H1 (cell line): ENCODE data around the gene MKRN1. TPM values are rescaled to one million over a fixed set of nuclear protein-coding genes. Genes with fewer than 3 reads are reported as not detected.

Source experiments
- CTCF ChIA-PET: fragments of 300-600 bp; sonication (Branson Sonifier 250); formaldehyde crosslinking; loops from one replicate; lab custom pipeline; 2021; ENCODE audit not compliant: partially characterized antibody; lab: Charles Lee
- POLR2A ChIA-PET: fragments of 300-600 bp; sonication (Branson Sonifier 250); formaldehyde crosslinking; loops from one replicate; lab custom pipeline; 2021; ENCODE audit warnings: inconsistent platforms; ENCODE audit not compliant: partially characterized antibody; lab: Charles Lee
- DNase-seq, 2 experiments: peaks; one replicate each; pipeline versions ENCODE4 v3.0.0 to v3.0.0-alpha.2; 2010 to 2022; ENCODE audit warnings: low spot score in 2 of 2, low read depth in 1 of 2, mixed read lengths in 1 of 2
- FAIRE-seq: peaks from 2 replicates; lab custom pipeline; 2011; peaks lifted over from hg19 to GRCh38; lab: Jason Lieb, UNC
- H2AFZ ChIP-seq: 2 replicates; pipeline ENCODE4 v1.8.1; 2012; ENCODE audit warnings: low read length, inconsistent platforms
- H2AK5ac ChIP-seq: 2 replicates; pipeline ENCODE4 v1.6.1; 2013; ENCODE audit warnings: low read depth, low read length
- H2BK120ac ChIP-seq: replicated peaks from 2 replicates; pipeline ENCODE3; 2013; ENCODE audit warnings: low read depth, low read length, inconsistent platforms
- H2BK12ac ChIP-seq: 2 replicates; pipeline ENCODE4 v1.6.1; 2013; ENCODE audit warnings: low read depth, low read length
- H2BK15ac ChIP-seq: 2 replicates; pipeline ENCODE4 v1.6.1; 2013; ENCODE audit warnings: low read length
- H2BK20ac ChIP-seq: 2 replicates; pipeline ENCODE4 v1.6.1; 2013; ENCODE audit warnings: low read length
- H2BK5ac ChIP-seq: 2 replicates; pipeline ENCODE4 v1.6.1; 2013; ENCODE audit warnings: low read depth, low read length
- H3K14ac ChIP-seq: 2 replicates; pipeline ENCODE4 v1.6.1; 2013; ENCODE audit warnings: inconsistent platforms; ENCODE audit not compliant: insufficient read length
- H3K18ac ChIP-seq: 2 replicates; pipeline ENCODE4 v1.6.1; 2013; ENCODE audit warnings: low read length; ENCODE audit errors: extremely low read depth
- H3K23ac ChIP-seq: 2 replicates; pipeline ENCODE4 v1.6.1; 2013; ENCODE audit warnings: inconsistent platforms; ENCODE audit not compliant: insufficient read length
- H3K23me2 ChIP-seq: 2 replicates; pipeline ENCODE4 v1.6.1; 2013; ENCODE audit warnings: low read depth, low read length
- H3K27ac ChIP-seq: 2 replicates; pipeline ENCODE4 v1.6.1; 2011; ENCODE audit warnings: low read depth, low read length, inconsistent platforms
- H3K27me3 ChIP-seq, 4 experiments: replicated peaks in 1 of 4; 1 replicate in 1 of 4; 2 replicates in 3 of 4; pipeline versions ENCODE4 v1.6.1 to v1.8.1; 2011 to 2013; ENCODE audit warnings: low read length in 3 of 4, mild to moderate bottlenecking in 3 of 4, inconsistent platforms in 2 of 4, mixed read lengths in 2 of 4, moderate library complexity in 1 of 4; ENCODE audit not compliant: control insufficient read depth in 3 of 4, insufficient read depth in 3 of 4; ENCODE audit errors: extremely low read depth in 1 of 4
- H3K36me3 ChIP-seq, 4 experiments: 2 replicates each; pipeline versions ENCODE4 v1.6.1 to v1.8.1; 2011 to 2013; ENCODE audit warnings: mild to moderate bottlenecking in 4 of 4, low read length in 3 of 4, moderate library complexity in 2 of 4, control low read depth in 1 of 4, inconsistent platforms in 1 of 4; ENCODE audit not compliant: insufficient read depth in 4 of 4, control insufficient read depth in 2 of 4
- H3K4ac ChIP-seq: replicated peaks from 2 replicates; pipeline ENCODE3; 2013; ENCODE audit warnings: low read length, low read depth, mixed read lengths, inconsistent platforms; ENCODE audit not compliant: insufficient read length
- H3K4me1 ChIP-seq, 4 experiments: replicated peaks in 1 of 4; 1 replicate in 1 of 4; 2 replicates in 3 of 4; pipeline versions ENCODE4 v1.6.1 to v1.8.1; 2011 to 2013; ENCODE audit warnings: low read length in 3 of 4, inconsistent platforms in 2 of 4, mixed read lengths in 1 of 4; ENCODE audit not compliant: insufficient read depth in 4 of 4, control insufficient read depth in 3 of 4
- H3K4me2 ChIP-seq, 2 experiments: 2 replicates each; pipeline versions ENCODE4 v1.6.1 to v1.8.1; 2011 to 2013; ENCODE audit warnings: low read depth in 2 of 2, low read length in 2 of 2, control low read depth in 1 of 2, inconsistent platforms in 1 of 2, mild to moderate bottlenecking in 1 of 2; ENCODE audit not compliant: insufficient read depth in 1 of 2
- H3K4me3 ChIP-seq, 4 experiments: fragments of 200-600, 300-600 bp in 1 of 4; sonication (generic), shearing (Covaris generic), sonication (Bioruptor Twin) in 1 of 4; 2 replicates each; pipeline versions ENCODE4 v1.5.1 to v1.8.1; 2011 to 2016; ENCODE audit warnings: low read length in 4 of 4, low read depth in 3 of 4, control low read depth in 2 of 4, inconsistent platforms in 2 of 4, mild to moderate bottlenecking in 2 of 4, mixed read lengths in 1 of 4, moderate library complexity in 1 of 4; ENCODE audit not compliant: insufficient read depth in 2 of 4; ENCODE audit errors: extremely low read depth in 1 of 4
- H3K56ac ChIP-seq: replicated peaks from 2 replicates; pipeline ENCODE3; 2013; ENCODE audit warnings: low read depth, mild to moderate bottlenecking, mixed read lengths, low read length, inconsistent platforms; ENCODE audit not compliant: insufficient read length
- H3K79me1 ChIP-seq: 2 replicates; pipeline ENCODE4 v1.6.1; 2013; ENCODE audit warnings: low read depth, low read length, control low read depth
- H3K79me2 ChIP-seq, 2 experiments: 2 replicates each; pipeline versions ENCODE4 v1.6.1 to v1.8.1; 2012 to 2013; ENCODE audit warnings: low read length in 2 of 2, mild to moderate bottlenecking in 2 of 2, inconsistent platforms in 1 of 2; ENCODE audit not compliant: insufficient read depth in 2 of 2, control insufficient read depth in 1 of 2
- H3K9ac ChIP-seq, 4 experiments: replicated peaks in 1 of 4; 1 replicate in 1 of 4; 2 replicates in 3 of 4; pipeline versions ENCODE4 v1.6.1 to v1.8.1; 2011 to 2013; ENCODE audit warnings: low read depth in 3 of 4, low read length in 3 of 4, control low read depth in 2 of 4, mild to moderate bottlenecking in 2 of 4, moderate library complexity in 2 of 4, inconsistent platforms in 1 of 4; ENCODE audit errors: extremely low read depth in 1 of 4
- H3K9me3 ChIP-seq, 2 experiments: 2 replicates each; pipeline versions ENCODE4 v1.6.1 to v1.8.1; 2012 to 2013; ENCODE audit warnings: mild to moderate bottlenecking in 2 of 2, moderate library complexity in 2 of 2, control low read depth in 1 of 2, inconsistent platforms in 1 of 2, low read depth in 1 of 2, low read length in 1 of 2, mixed read lengths in 1 of 2; ENCODE audit not compliant: insufficient read depth in 2 of 2
- H4K20me1 ChIP-seq, 2 experiments: replicated peaks in 1 of 2; 2 replicates each; pipeline versions ENCODE3 to v1.8.1; 2011 to 2013; ENCODE audit warnings: inconsistent platforms in 2 of 2, low read length in 2 of 2, mild to moderate bottlenecking in 1 of 2; ENCODE audit not compliant: insufficient read depth in 2 of 2, control insufficient read depth in 1 of 2
- H4K5ac ChIP-seq: 2 replicates; pipeline ENCODE4 v1.6.1; 2013; ENCODE audit warnings: low read length, low read depth, mixed read lengths, inconsistent platforms; ENCODE audit not compliant: insufficient read length
- H4K8ac ChIP-seq: 2 replicates; pipeline ENCODE4 v1.8.0; 2013; ENCODE audit warnings: mild to moderate bottlenecking, moderate library complexity, low read length, inconsistent platforms; ENCODE audit not compliant: insufficient read depth; ENCODE audit errors: extremely low read depth
- H4K91ac ChIP-seq: replicated peaks from 2 replicates; pipeline ENCODE3; 2013; ENCODE audit warnings: low read length, mixed read lengths, inconsistent platforms; ENCODE audit not compliant: insufficient read length
- CBX5 ChIP-seq: fragments of 300-800, 300-1000 bp; sonication (generic); IDR thresholded peaks from 2 replicates; pipeline ENCODE4 v1.7.1; 2016; ENCODE audit warnings: antibody characterized with exemption, low read length, low read depth
- CEBPB ChIP-seq: IDR thresholded peaks from 2 replicates; pipeline ENCODE4 v1.6.1; 2012; ENCODE audit warnings: low read depth, low read length
- CHD1 ChIP-seq: IDR thresholded peaks from 2 replicates; pipeline ENCODE4 v1.6.1; 2012; ENCODE audit warnings: low read depth, low read length, improper control_type of control experiment
- HDAC2 ChIP-seq, 2 experiments: fragments of 300-600 bp in 1 of 2; sonication (generic) in 1 of 2; IDR thresholded peaks; 2 replicates each; pipeline ENCODE4 v1.6.1; 2011 to 2012; ENCODE audit warnings: low read depth in 2 of 2, low read length in 2 of 2, mild to moderate bottlenecking in 2 of 2, moderate library complexity in 2 of 2, borderline replicate concordance in 1 of 2, inconsistent platforms in 1 of 2
- KDM1A ChIP-seq: fragments of 200-600, 300-600 bp; sonication (generic); IDR thresholded peaks from 2 replicates; pipeline ENCODE4 v1.7.1; 2016; ENCODE audit warnings: mild to moderate bottlenecking, low read length, borderline replicate concordance
- KDM4A ChIP-seq: IDR thresholded peaks from one replicate; pipeline ENCODE4 v1.7.1; 2012; ENCODE audit warnings: low read depth, mild to moderate bottlenecking, moderate library complexity, low read length, inconsistent platforms; ENCODE audit not compliant: severe bottlenecking
- KDM5A ChIP-seq: fragments of 200-600 bp; IDR thresholded peaks from 2 replicates; pipeline ENCODE4 v1.7.1; 2012; ENCODE audit warnings: mild to moderate bottlenecking, low read length, inconsistent platforms, mixed read lengths
- NANOG ChIP-seq: IDR thresholded peaks from 2 replicates; pipeline ENCODE4 v1.6.1; 2011; ENCODE audit warnings: low read length, low read depth, mild to moderate bottlenecking, inconsistent platforms; ENCODE audit not compliant: insufficient read depth, poor library complexity, severe bottlenecking
- NRF1 ChIP-seq: IDR thresholded peaks from 2 replicates; pipeline ENCODE4 v1.6.1; 2011; ENCODE audit warnings: mild to moderate bottlenecking, low read depth, low read length, improper control_type of control experiment
- POLR2AphosphoS5 ChIP-seq: IDR thresholded peaks from 2 replicates; pipeline ENCODE4 v1.6.1; 2011; ENCODE audit warnings: low read depth, low read length
- RAD21 ChIP-seq, 2 experiments: IDR thresholded peaks in 1 of 2; conservative IDR thresholded peaks in 1 of 2; 2 replicates each; pipeline ENCODE4 v1.6.1; 2011; ENCODE audit warnings: low read depth in 2 of 2, low read length in 2 of 2, improper control_type of control experiment in 1 of 2, inconsistent platforms in 1 of 2, mild to moderate bottlenecking in 1 of 2, moderate library complexity in 1 of 2
- TAF7 ChIP-seq: optimal IDR thresholded peaks from 2 replicates; pipeline ENCODE3; 2011; ENCODE audit warnings: low read depth, mild to moderate bottlenecking, inconsistent platforms, low read length, moderate library complexity, borderline replicate concordance
- WGBS, 2 experiments: shearing (Covaris generic) in 1 of 2; methylation state at CpG; one replicate each; pipeline versions ENCODE4 v1.1.6 to v1.1.7; 2013 to 2015; ENCODE audit warnings: low lambda C conversion rate in 2 of 2, mixed read lengths in 2 of 2, inconsistent platforms in 1 of 2, low coverage in 1 of 2, missing lambda C conversion rate in 1 of 2; ENCODE audit not compliant: insufficient replicate concordance in 2 of 2, insufficient coverage in 1 of 2, insufficient read length in 1 of 2; ENCODE audit errors: extremely low coverage in 1 of 2, missing lambda C conversion rate in 1 of 2; 5-methylcytosine and 5-hydroxymethylcytosine counted together
- polyA plus RNA-seq, 7 experiments: library from polyadenylated mRNA; depleted of rRNA in 3 of 7; stranded (reverse) in 5 of 7; unstranded in 2 of 7; fragments of >200 nt in 5 of 7; fragments of 200-250 nt in 2 of 7; gene quantifications; 1 replicate in 5 of 7; 2 replicates in 1 of 7; 4 replicates in 1 of 7; pipeline versions ENCODE4 v1.2.1 to v1.2.3, GENCODE V29; 2011 to 2013; ENCODE audit warnings: missing spikeins in 2 of 7, mixed read lengths in 2 of 7
- total RNA-seq: library from RNA; stranded (reverse); fragmentation: NEBNext Ultra II Directional; extraction: Animal tissue kit (Norgen Biotek cat#: 25700); gene quantifications from 2 replicates; pipeline ENCODE4 v1.2.1, GENCODE V29; 2021
- TF ChIP-seq, protein P1 (sequence below): IDR thresholded peaks from 2 replicates; pipeline ENCODE4 v1.6.1; 2011; ENCODE audit warnings: low read depth, mild to moderate bottlenecking, low read length; ENCODE audit not compliant: insufficient read depth

The MKRN1 gene
- total and polyA plus RNA-seq, 2 of the 8 experiments (the other 6 are each of a cell fraction or from before 2014, with no cell fraction given): 46.2 to 99.6 TPM

GRCh38 chr7:140421521-140421920, 57.8 kb downstream of the MKRN1 start:
- FAIRE-seq (no peak), DNase-seq (no peak)
- Histone ChIP-seq H3K23ac (no peak overlapping the region), H3K4me3 (no peak overlapping the region), H3K4me1 (no peaks in the 10 kb centered on the region), H3K9me3 (no peaks in the 10 kb centered on the region), H4K8ac (no peak overlapping the region), H3K79me1 (no peaks in the 10 kb centered on the region), H2BK20ac (no peak overlapping the region), H4K91ac (no peak overlapping the region), H3K56ac (no peak overlapping the region), H2AK5ac (no peak overlapping the region), H3K9ac (no peak overlapping the region), H3K27ac (no peak overlapping the region), H3K18ac (no peak overlapping the region), H2BK5ac (no peak overlapping the region), H3K23me2 (0 out of 2 replicates have a peak, but pooled peaks cover 1% of the 10 kb centered on the region), H2BK120ac (no peak overlapping the region), H2AFZ (no peak overlapping the region), H3K79me2 (no peaks in the 10 kb centered on the region), H4K20me1 (no peaks in the 10 kb centered on the region), H3K14ac (no peak overlapping the region), H3K36me3 (peaks cover 0 to 3% (median 0%) of the 10 kb centered on the region in 4 experiments; a peak in 2 of 8 replicates), H2BK12ac (no peak overlapping the region), H2BK15ac (no peak overlapping the region), H3K4ac (no peak overlapping the region), H3K27me3 (no peaks in the 10 kb centered on the region), H3K4me2 (no peak overlapping the region), H4K5ac (no peak overlapping the region)
- ChIA-PET CTCF (interaction anchor here (0.6 to 3.8 kb wide), 2 partner anchors 23 to 39 kb away, joined by 3 to 18 read pairs; no protein-coding TSS in a partner anchor), POLR2A (no interaction called here)
- 83% methylated on average over 2 of the region's 2 CpGs; no CpG with 5 or more reads in 1 of the 2 experiments for WGBS, 2 experiments
- TF ChIP-seq NRF1 (no peak), HDAC2 (IDR thresholded peaks at IDR 0.05; ENCODE audit: borderline replicate concordance in 1 of 2, low read depth in 2 of 2, low read length in 2 of 2) (no peak), NANOG (no peak), RAD21 (IDR thresholded peaks at IDR 0.05 in 1 of 2, conservative IDR thresholded peaks at IDR 0.05 in 1 of 2; ENCODE audit: low read depth in 2 of 2, low read length in 2 of 2) (no peak), TAF7 (no peak), POLR2AphosphoS5 (no peak), KDM1A (no peak), CEBPB (no peak), CHD1 (no peak), KDM5A (no peak), KDM4A (no peak), CBX5 (no peak)
- TF ChIP-seq, protein P1, sequence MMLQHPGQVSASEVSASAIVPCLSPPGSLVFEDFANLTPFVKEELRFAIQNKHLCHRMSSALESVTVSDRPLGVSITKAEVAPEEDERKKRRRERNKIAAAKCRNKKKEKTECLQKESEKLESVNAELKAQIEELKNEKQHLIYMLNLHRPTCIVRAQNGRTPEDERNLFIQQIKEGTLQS: no peak
